HUES48 (cell line): Measurements from ENCODE around the gene ZHX3.

Experiments used
- H3K27ac ChIP-seq: one replicate; pipeline ENCODE4 v1.7.0; 2013; ENCODE audit warnings: low read depth, low read length, inconsistent platforms
- H3K27me3 ChIP-seq: 2 replicates; pipeline ENCODE4 v1.6.1; 2013; ENCODE audit warnings: mild to moderate bottlenecking, low read length; ENCODE audit not compliant: control insufficient read depth, insufficient read depth
- H3K36me3 ChIP-seq: 2 replicates; pipeline ENCODE4 v1.6.1; 2013; ENCODE audit warnings: low read length; ENCODE audit not compliant: control insufficient read depth, insufficient read depth
- H3K4me1 ChIP-seq: 2 replicates; pipeline ENCODE4 v1.6.1; 2013; ENCODE audit warnings: mild to moderate bottlenecking, low read length; ENCODE audit not compliant: control insufficient read depth, insufficient read depth
- H3K4me3 ChIP-seq: 2 replicates; pipeline ENCODE4 v1.5.1; 2013; ENCODE audit warnings: mild to moderate bottlenecking, low read depth, low read length
- H3K9ac ChIP-seq: 2 replicates; pipeline ENCODE4 v1.6.1; 2013; ENCODE audit warnings: mild to moderate bottlenecking, low read depth, low read length, moderate library complexity
- H3K9me3 ChIP-seq: 2 replicates; pipeline ENCODE4 v1.6.1; 2013; ENCODE audit warnings: low read length; ENCODE audit not compliant: control insufficient read depth, insufficient read depth

The ZHX3 gene

DNA sequence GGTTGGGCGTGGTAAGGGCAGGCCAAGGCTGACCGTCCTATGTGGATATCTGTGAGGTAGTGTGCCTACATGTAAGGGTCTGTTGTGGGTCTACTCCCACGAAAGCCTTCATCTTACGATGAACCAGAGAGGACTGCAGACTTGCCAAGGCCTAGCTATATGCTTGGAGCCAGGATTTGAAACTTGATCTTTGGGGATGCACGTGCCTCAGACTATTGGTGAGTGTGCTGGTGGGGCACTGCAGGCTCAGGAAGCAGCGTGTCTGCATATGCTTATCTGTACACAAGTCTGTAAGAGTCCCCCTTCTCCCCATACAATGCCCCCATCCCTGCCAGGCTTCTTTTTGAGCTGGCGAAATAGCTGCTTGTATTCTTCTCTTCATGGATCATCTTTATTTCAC is 162.3 kb downstream of the ZHX3 start:
- Histone ChIP-seq H3K9me3 (no peaks in the 10 kb centered on the region), H3K27me3 (no peaks in the 10 kb centered on the region), H3K27ac (no peak overlapping the region), H3K4me1 (peaks cover 18% of the 10 kb centered on the region; the same call in 1 of the 2 replicates), H3K36me3 (peaks cover 15% of the 10 kb centered on the region), H3K9ac (no peak overlapping the region), H3K4me3 (no peak overlapping the region)

DNA sequence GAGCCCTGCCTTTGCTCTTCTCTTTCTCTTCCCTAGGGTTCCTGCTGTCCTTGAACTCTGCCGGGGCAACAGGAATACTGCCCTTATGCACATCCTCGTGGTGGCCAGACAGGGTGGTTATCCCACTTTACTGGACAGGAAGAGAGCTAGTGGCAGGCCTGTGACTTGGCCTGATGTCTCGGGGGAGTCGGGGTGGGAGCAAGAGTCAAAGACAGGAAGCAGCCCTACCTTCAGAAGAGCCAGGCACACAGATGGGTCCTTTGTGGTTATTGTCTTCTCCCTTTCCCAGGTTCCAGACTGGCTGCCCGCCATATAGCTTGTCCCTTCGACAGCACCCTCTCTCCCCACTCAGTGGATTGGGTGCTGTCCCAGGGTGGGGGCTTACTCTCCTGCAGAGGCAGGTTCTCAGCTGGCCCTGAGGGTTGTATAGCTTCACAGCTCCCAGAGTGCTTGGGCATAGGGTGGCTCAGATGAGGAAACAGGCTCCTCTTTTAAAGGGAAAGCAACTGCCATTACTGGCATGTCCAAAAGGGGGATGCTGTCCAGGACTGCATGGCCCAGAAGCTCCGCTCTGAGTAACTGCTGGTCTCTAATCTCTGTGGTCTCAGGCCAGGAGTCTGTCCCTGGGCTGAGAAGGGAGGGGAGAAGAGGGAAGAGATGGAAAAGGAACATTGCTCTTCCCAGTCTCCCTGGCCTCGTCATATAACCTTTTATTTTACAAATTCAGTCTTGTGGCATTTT is 162.9 kb downstream of the ZHX3 start:
- Histone ChIP-seq H3K27me3 (no peaks in the 10 kb centered on the region), H3K9ac (no peak overlapping the region), H3K4me3 (no peak overlapping the region), H3K36me3 (peaks cover 8% of the 10 kb centered on the region), H3K4me1 (peaks cover 18% of the 10 kb centered on the region; the same call in 1 of the 2 replicates), H3K9me3 (no peaks in the 10 kb centered on the region), H3K27ac (peak overlapping the region; percentile 3)

DNA sequence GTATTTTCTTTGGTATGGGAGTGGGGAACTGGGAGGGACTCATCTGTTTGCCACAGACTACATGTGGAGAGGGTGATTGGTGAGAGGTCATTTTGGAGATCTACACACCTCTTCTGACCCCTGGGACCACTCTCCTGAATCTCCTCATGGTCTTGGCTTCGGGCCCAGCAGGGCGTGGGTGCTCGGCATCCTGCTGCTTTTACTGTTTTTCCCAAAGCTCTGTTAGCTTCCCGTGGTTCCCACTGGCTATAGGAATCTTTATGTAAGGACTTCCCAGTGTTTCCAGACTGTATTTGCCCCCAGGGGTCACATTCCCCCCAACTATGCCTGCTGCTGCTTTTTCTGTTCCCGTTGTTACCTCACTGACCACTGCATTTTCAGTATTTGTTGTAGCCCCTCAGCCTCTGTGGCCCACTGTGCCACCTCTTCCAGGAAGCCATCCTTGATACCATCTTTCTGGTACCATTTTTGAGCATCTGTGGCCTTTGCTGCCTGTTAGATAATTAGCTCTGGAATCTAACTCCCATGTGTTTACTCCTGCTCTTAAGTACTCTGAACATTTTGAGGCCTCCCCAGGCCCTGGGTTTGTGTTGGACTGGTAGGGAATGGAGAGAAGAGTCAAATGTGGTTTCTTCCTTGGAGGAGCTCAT is 165.3 kb downstream of the ZHX3 start:
- Histone ChIP-seq H3K9me3 (no peaks in the 10 kb centered on the region), H3K27me3 (no peaks in the 10 kb centered on the region), H3K27ac (no peak overlapping the region), H3K4me3 (no peak overlapping the region), H3K36me3 (no peaks in the 10 kb centered on the region), H3K4me1 (peaks cover 14% of the 10 kb centered on the region; the same call in 1 of the 2 replicates), H3K9ac (no peak overlapping the region)

- no peak overlapping the region for H3K9ac ChIP-seq
- no peaks in the 10 kb centered on the region for H3K27me3 ChIP-seq
- peaks cover 14% of the 10 kb centered on the region; the same call in 1 of the 2 replicates for H3K4me1 ChIP-seq
- H3K27ac ChIP-seq, result no peak overlapping the region
- no peaks in the 10 kb centered on the region for H3K36me3 ChIP-seq
- H3K9me3 ChIP-seq, result no peaks in the 10 kb centered on the region
- no peak overlapping the region for H3K4me3 ChIP-seq
Measured at GRCh38 chr20:41151134-41151869, 166.2 kb downstream of the ZHX3 start.

DNA sequence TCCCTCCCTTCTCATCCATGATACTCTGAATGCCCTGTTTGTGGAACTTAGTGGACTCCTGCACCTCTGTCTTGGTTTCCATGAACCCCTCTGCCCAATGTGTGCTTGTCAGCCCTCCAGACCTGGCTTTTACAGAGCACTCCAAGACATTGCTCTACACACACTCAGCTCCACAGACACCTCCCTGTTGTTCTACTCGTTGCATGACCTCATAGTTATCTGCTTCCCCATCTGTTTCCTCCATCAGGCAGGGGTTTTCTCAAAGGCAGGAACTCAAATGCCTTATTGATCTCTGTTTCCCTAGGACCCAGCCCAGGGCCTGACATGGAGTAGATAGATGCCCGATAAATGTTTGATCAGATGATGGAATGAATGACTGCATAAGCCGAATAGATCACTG is 166.9 kb downstream of the ZHX3 start:
- Histone ChIP-seq H3K36me3 (no peaks in the 10 kb centered on the region), H3K27me3 (no peaks in the 10 kb centered on the region), H3K9ac (no peak overlapping the region), H3K27ac (no peak overlapping the region), H3K9me3 (no peaks in the 10 kb centered on the region), H3K4me1 (peaks cover 14% of the 10 kb centered on the region; the same call in 1 of the 2 replicates), H3K4me3 (no peak overlapping the region)

- Histone ChIP-seq H3K9ac (no peak overlapping the region), H3K4me3 (no peak overlapping the region), H3K36me3 (peaks cover 7% of the 10 kb centered on the region), H3K9me3 (no peaks in the 10 kb centered on the region), H3K4me1 (peaks cover 3% of the 10 kb centered on the region; the same call in 1 of the 2 replicates), H3K27me3 (no peaks in the 10 kb centered on the region), H3K27ac (no peak overlapping the region)
Measured at GRCh38 chr20:41148942-41149341, 168.6 kb downstream of the ZHX3 start.

DNA sequence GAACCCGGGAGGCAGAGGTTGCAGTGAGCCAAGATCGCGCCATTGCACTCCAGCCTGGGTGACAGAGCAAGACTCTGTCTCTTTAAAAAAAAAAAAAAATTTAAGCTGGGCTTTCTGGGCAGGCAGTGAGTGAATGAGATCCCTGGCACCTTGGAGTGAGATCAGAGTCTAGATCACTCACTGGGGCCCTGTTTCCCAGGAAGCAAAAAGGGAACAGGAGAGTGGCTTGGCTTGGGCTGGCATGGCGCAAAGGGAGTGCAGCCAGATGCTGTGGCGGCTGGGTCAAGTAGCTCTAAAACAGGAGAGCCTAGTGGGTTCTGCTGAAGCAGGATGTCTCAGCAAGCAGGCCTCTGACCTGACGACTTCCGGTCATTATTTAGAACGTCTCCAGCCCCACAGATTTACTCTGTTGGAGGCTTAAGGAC is 169.8 kb downstream of the ZHX3 start:
- no peak overlapping the region for H3K9ac ChIP-seq
- H3K9me3 ChIP-seq, result no peaks in the 10 kb centered on the region
- peaks cover 9% of the 10 kb centered on the region for H3K4me1 ChIP-seq
- no peak overlapping the region for H3K4me3 ChIP-seq
- no peaks in the 10 kb centered on the region for H3K27me3 ChIP-seq
- no peak overlapping the region for H3K27ac ChIP-seq
- peaks cover 11% of the 10 kb centered on the region for H3K36me3 ChIP-seq

GRCh38 chr20:41145821-41146620 is 171.5 kb downstream of the ZHX3 start:
- Histone ChIP-seq H3K4me3 (no peak overlapping the region), H3K27ac (no peak overlapping the region), H3K36me3 (peaks cover 11% of the 10 kb centered on the region)

GRCh38 chr20:41145317-41145716 is 172.2 kb downstream of the ZHX3 start:
- peaks cover 13% of the 10 kb centered on the region for H3K36me3 ChIP-seq
- no peak overlapping the region for H3K4me3 ChIP-seq
- peaks cover 25% of the 10 kb centered on the region for H3K4me1 ChIP-seq
- no peak overlapping the region for H3K27ac ChIP-seq
- no peaks in the 10 kb centered on the region for H3K9me3 ChIP-seq
- H3K9ac ChIP-seq, result no peak overlapping the region
- no peaks in the 10 kb centered on the region for H3K27me3 ChIP-seq

More at GRCh38 chr20:41145821-41146620, 171.5 kb downstream of the ZHX3 start:
- Histone ChIP-seq H3K9me3 (no peaks in the 10 kb centered on the region), H3K27me3 (no peaks in the 10 kb centered on the region), H3K4me1 (peaks cover 18% of the 10 kb centered on the region), H3K9ac (no peak overlapping the region)

DNA sequence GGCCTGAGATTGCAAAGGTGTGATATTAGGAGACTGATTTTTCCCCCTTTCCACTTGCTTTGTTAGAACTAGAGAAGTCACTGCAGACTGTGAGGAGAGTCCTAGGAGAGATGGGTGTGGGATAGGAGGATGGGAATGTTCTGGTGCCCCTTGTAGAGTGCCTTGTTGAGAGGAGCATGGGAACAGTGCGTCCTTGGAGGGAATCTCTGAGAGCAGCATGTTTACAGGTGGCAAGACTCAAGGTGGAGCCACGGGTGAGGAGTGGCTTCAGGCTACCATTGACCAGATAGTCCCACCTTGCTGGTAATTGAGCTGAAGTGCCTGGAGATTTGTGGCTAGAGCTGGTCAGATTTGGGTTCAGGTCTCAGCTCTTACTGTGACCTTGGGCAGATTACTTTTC is 174.2 kb downstream of the ZHX3 start:
- H3K27me3 ChIP-seq, result no peaks in the 10 kb centered on the region
- H3K4me1 ChIP-seq, result peaks cover 42% of the 10 kb centered on the region
- no peak overlapping the region for H3K4me3 ChIP-seq
- no peaks in the 10 kb centered on the region for H3K9me3 ChIP-seq
- H3K9ac ChIP-seq, result no peak overlapping the region
- H3K27ac ChIP-seq, result no peak overlapping the region
- peaks cover 19% of the 10 kb centered on the region for H3K36me3 ChIP-seq
